Measurements from ENCODE around the gene NEK10.

NEK10 gene

DNA sequence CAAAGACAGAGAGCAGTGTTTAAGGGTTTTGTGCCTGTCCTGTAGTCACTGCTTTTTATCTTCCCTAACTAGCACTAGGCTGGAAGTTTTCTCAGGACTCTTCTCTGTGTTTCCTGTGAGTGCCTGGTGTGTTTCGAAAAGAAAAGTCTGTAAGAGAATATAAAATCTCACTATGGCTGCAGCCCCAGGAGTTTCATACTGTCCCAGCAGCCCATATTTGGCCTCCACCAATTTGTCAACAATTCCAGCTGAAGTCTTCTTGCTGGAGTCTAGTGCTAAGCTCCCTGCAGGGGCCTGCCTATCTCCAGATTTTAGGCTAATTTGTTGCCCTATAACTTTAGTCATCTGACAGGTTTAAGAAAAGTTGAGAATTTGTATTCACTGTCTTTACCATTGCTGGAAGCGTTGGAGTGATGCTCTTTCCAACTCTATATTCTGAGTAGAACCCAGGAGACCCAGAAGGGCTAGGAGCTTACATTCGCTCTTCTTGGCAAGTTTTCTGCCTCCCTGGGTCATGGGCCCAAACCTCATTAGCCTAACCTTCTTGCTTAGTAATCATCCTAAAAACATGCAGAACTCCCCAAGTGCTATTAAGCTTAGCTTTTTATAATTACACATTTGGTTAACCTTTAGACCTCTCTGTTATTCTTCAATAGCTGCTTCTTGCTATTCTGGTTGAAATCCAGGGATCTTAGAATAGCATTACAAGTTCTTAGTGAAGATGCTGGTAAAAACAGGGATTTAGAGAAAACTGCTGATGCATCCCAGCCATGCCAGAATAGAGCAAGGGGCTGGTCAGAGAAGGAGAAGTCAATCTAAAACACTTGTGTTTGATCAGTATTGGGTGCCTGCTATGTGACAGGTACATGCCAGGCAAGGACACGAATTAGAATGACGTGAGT lies 283.1 kb downstream of the NEK10 start:
- Histone ChIP-seq H3K27ac (ENCODE audit: low read length) (no peak overlapping the region), H3K36me3 (ENCODE audit: control insufficient read depth, insufficient read depth, low read length) (no peaks in the 10 kb centered on the region), H3K9me3 (ENCODE audit: control insufficient read depth, insufficient read depth, low read length) (no peaks in the 10 kb centered on the region), H3K4me1 (ENCODE audit: control insufficient read depth, insufficient read depth, low read length) (no peaks in the 10 kb centered on the region), H3K4me3 (ENCODE audit: low read length) (no peak overlapping the region), H3K27me3 (ENCODE audit: control insufficient read depth, insufficient read depth, low read length) (no peaks in the 10 kb centered on the region)
- DNase-seq (ENCODE audit: low read depth, low spot score), result no peak
- no CpG with 5 or more reads among the region's 5 CpGs for WGBS (ENCODE audit: insufficient coverage, insufficient read length)

- no peak for DNase-seq (ENCODE audit: low read depth, low spot score)
- WGBS (ENCODE audit: insufficient coverage, insufficient read length), result no CpG with 5 or more reads among the region's 2 CpGs
- Histone ChIP-seq H3K9me3 (ENCODE audit: control insufficient read depth, insufficient read depth, low read length) (no peaks in the 10 kb centered on the region), H3K27me3 (ENCODE audit: control insufficient read depth, insufficient read depth, low read length) (no peaks in the 10 kb centered on the region), H3K4me3 (ENCODE audit: low read length) (no peak overlapping the region), H3K36me3 (ENCODE audit: control insufficient read depth, insufficient read depth, low read length) (no peaks in the 10 kb centered on the region), H3K4me1 (ENCODE audit: control insufficient read depth, insufficient read depth, low read length) (peaks cover 2% of the 10 kb centered on the region; the same call in 1 of the 2 replicates), H3K27ac (ENCODE audit: low read length) (no peak overlapping the region)
Observed at GRCh38 chr3:27081992-27082607, 287.1 kb downstream of the NEK10 start.

GRCh38 chr3:27081566-27081965 lies 287.6 kb downstream of the NEK10 start:
- H3K9me3 ChIP-seq (ENCODE audit: control insufficient read depth, insufficient read depth, low read length), result no peaks in the 10 kb centered on the region
- no peak overlapping the region for H3K4me3 ChIP-seq (ENCODE audit: low read length)
- H3K4me1 ChIP-seq (ENCODE audit: control insufficient read depth, insufficient read depth, low read length), result peaks cover 2% of the 10 kb centered on the region; the same call in 1 of the 2 replicates
- H3K27ac ChIP-seq (ENCODE audit: low read length), result no peak overlapping the region
- H3K36me3 ChIP-seq (ENCODE audit: control insufficient read depth, insufficient read depth, low read length), result no peaks in the 10 kb centered on the region
- no peak for DNase-seq (ENCODE audit: low read depth, low spot score)
- WGBS (ENCODE audit: insufficient coverage, insufficient read length), result no CpG with 5 or more reads among the region's 5 CpGs
- no peaks in the 10 kb centered on the region for H3K27me3 ChIP-seq (ENCODE audit: control insufficient read depth, insufficient read depth, low read length)

DNA sequence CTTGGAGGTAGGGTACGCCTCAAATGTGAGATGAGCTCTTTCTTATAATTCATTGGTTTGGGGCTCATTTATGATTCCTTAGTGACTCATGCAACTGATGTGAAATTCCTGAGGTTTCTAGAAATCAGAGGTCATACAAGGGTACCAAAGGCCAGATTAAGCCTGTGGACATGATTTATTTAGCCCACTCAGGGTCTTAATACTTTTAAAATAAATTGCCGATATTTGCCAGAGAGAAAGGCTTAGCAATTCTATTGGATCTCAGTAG lies 289.0 kb downstream of the NEK10 start:
- no peak overlapping the region for H3K4me3 ChIP-seq (ENCODE audit: low read length)
- no peaks in the 10 kb centered on the region for H3K36me3 ChIP-seq (ENCODE audit: control insufficient read depth, insufficient read depth, low read length)
- H3K4me1 ChIP-seq (ENCODE audit: control insufficient read depth, insufficient read depth, low read length), result peaks cover 2% of the 10 kb centered on the region; the same call in 1 of the 2 replicates
- H3K27me3 ChIP-seq (ENCODE audit: control insufficient read depth, insufficient read depth, low read length), result no peaks in the 10 kb centered on the region
- no peaks in the 10 kb centered on the region for H3K9me3 ChIP-seq (ENCODE audit: control insufficient read depth, insufficient read depth, low read length)
- no peak overlapping the region for H3K27ac ChIP-seq (ENCODE audit: low read length)
- WGBS (ENCODE audit: insufficient coverage, insufficient read length), result no CpG with 5 or more reads among the region's 2 CpGs
- no peak for DNase-seq (ENCODE audit: low read depth, low spot score)

- Histone ChIP-seq H3K9me3 (ENCODE audit: control insufficient read depth, insufficient read depth, low read length) (no peaks in the 10 kb centered on the region), H3K4me1 (ENCODE audit: control insufficient read depth, insufficient read depth, low read length) (peaks cover 2% of the 10 kb centered on the region; the same call in 1 of the 2 replicates), H3K27me3 (ENCODE audit: control insufficient read depth, insufficient read depth, low read length) (no peaks in the 10 kb centered on the region), H3K4me3 (ENCODE audit: low read length) (no peak overlapping the region), H3K36me3 (ENCODE audit: control insufficient read depth, insufficient read depth, low read length) (no peaks in the 10 kb centered on the region), H3K27ac (ENCODE audit: low read length) (no peak overlapping the region)
- no peak for DNase-seq (ENCODE audit: low read depth, low spot score)
- no CpG with 5 or more reads among the region's 5 CpGs for WGBS (ENCODE audit: insufficient coverage, insufficient read length)
Observed at GRCh38 chr3:27079427-27080257, 289.5 kb downstream of the NEK10 start.

- no peak for DNase-seq (ENCODE audit: low read depth, low spot score)
- H3K4me3 ChIP-seq (ENCODE audit: low read length), result no peak overlapping the region
- no peaks in the 10 kb centered on the region for H3K9me3 ChIP-seq (ENCODE audit: control insufficient read depth, insufficient read depth, low read length)
- WGBS (ENCODE audit: insufficient coverage, insufficient read length), result no CpG with 5 or more reads among the region's 5 CpGs
- peaks cover 3% of the 10 kb centered on the region; the same call in 1 of the 2 replicates for H3K4me1 ChIP-seq (ENCODE audit: control insufficient read depth, insufficient read depth, low read length)
- H3K27ac ChIP-seq (ENCODE audit: low read length), result no peak overlapping the region
- H3K36me3 ChIP-seq (ENCODE audit: control insufficient read depth, insufficient read depth, low read length), result no peaks in the 10 kb centered on the region
- no peaks in the 10 kb centered on the region for H3K27me3 ChIP-seq (ENCODE audit: control insufficient read depth, insufficient read depth, low read length)
Observed at GRCh38 chr3:27078246-27078913, 290.8 kb downstream of the NEK10 start.

- DNase-seq (ENCODE audit: low read depth, low spot score), result no peak
- H3K27ac ChIP-seq (ENCODE audit: low read length), result no peak overlapping the region
- no peaks in the 10 kb centered on the region for H3K9me3 ChIP-seq (ENCODE audit: control insufficient read depth, insufficient read depth, low read length)
- no peaks in the 10 kb centered on the region for H3K36me3 ChIP-seq (ENCODE audit: control insufficient read depth, insufficient read depth, low read length)
- WGBS (ENCODE audit: insufficient coverage, insufficient read length), result no CpG with 5 or more reads among the region's 6 CpGs
- H3K4me1 ChIP-seq (ENCODE audit: control insufficient read depth, insufficient read depth, low read length), result peaks cover 4% of the 10 kb centered on the region; the same call in 1 of the 2 replicates
- no peak overlapping the region for H3K4me3 ChIP-seq (ENCODE audit: low read length)
- no peaks in the 10 kb centered on the region for H3K27me3 ChIP-seq (ENCODE audit: control insufficient read depth, insufficient read depth, low read length)
Observed at GRCh38 chr3:27076815-27077630, 292.2 kb downstream of the NEK10 start.

DNA sequence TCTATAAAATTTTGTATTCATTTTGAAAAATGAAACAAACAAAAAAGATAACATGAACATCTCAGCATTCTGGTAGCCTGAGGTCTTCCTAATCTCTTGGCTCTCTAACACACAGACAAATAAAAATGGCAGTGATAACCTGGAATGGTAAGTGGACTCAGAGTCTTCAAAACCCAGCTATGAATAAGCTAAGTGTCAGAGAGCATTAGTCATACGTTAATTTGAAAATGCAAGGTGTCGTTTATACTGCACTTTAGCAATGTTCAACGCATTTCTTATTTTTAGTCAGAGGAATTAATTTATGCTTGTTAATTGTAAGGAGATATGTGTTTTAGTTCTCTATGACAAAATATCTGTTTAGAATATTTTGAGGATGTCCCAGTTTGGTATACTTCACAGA lies 294.3 kb downstream of the NEK10 start:
- Histone ChIP-seq H3K4me1 (ENCODE audit: control insufficient read depth, insufficient read depth, low read length) (peaks cover 4% of the 10 kb centered on the region; the same call in 1 of the 2 replicates), H3K9me3 (ENCODE audit: control insufficient read depth, insufficient read depth, low read length) (no peaks in the 10 kb centered on the region), H3K4me3 (ENCODE audit: low read length) (no peak overlapping the region), H3K27ac (ENCODE audit: low read length) (no peak overlapping the region), H3K27me3 (ENCODE audit: control insufficient read depth, insufficient read depth, low read length) (no peaks in the 10 kb centered on the region), H3K36me3 (ENCODE audit: control insufficient read depth, insufficient read depth, low read length) (no peaks in the 10 kb centered on the region)
- no CpG with 5 or more reads among the region's 3 CpGs for WGBS (ENCODE audit: insufficient coverage, insufficient read length)
- no peak for DNase-seq (ENCODE audit: low read depth, low spot score)

DNA sequence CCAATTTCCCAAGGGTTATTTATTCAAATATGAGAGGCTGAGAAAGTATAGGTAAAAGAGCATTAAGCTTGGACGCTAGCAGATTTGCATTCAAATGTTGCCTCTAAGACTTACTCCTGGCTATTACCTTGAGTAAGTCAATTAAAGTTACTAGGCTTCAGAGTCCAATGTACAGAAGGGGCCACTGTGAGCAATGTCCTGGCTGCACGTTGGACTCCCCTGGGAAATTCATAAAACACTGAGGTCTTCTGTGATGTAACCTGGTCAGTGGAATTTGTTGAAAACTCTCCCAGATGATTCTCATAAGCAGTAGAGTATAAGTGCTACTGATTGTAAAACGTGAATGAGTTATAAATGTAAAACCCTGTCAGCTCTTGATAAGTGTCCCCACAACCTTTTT lies 295.3 kb downstream of the NEK10 start:
- peaks cover 4% of the 10 kb centered on the region; the same call in 1 of the 2 replicates for H3K4me1 ChIP-seq (ENCODE audit: control insufficient read depth, insufficient read depth, low read length)

More for the DNA sequence above, 295.3 kb downstream of the NEK10 start:
- no CpG with 5 or more reads among the region's 3 CpGs for WGBS (ENCODE audit: insufficient coverage, insufficient read length)
- H3K9me3 ChIP-seq (ENCODE audit: control insufficient read depth, insufficient read depth, low read length), result no peaks in the 10 kb centered on the region
- no peaks in the 10 kb centered on the region for H3K27me3 ChIP-seq (ENCODE audit: control insufficient read depth, insufficient read depth, low read length)
- no peak for DNase-seq (ENCODE audit: low read depth, low spot score)
- H3K36me3 ChIP-seq (ENCODE audit: control insufficient read depth, insufficient read depth, low read length), result no peaks in the 10 kb centered on the region
- H3K4me3 ChIP-seq (ENCODE audit: low read length), result no peak overlapping the region
- H3K27ac ChIP-seq (ENCODE audit: low read length), result no peak overlapping the region
